GM19452 (cell line): ENCODE measurements around the gene NBEAL2.
"Not testable (repeated sequence)": the region's sequence is repeated elsewhere in the genome, so short reads cannot be mapped to it uniquely, and the experiment has no call there.

Experiments used
- ATAC-seq: cut with Tn5 transposase; IDR thresholded peaks from one replicate; pipeline ENCODE4 v1.9.1; 2021; ENCODE audit not compliant: unreplicated experiment

The NBEAL2 gene

DNA sequence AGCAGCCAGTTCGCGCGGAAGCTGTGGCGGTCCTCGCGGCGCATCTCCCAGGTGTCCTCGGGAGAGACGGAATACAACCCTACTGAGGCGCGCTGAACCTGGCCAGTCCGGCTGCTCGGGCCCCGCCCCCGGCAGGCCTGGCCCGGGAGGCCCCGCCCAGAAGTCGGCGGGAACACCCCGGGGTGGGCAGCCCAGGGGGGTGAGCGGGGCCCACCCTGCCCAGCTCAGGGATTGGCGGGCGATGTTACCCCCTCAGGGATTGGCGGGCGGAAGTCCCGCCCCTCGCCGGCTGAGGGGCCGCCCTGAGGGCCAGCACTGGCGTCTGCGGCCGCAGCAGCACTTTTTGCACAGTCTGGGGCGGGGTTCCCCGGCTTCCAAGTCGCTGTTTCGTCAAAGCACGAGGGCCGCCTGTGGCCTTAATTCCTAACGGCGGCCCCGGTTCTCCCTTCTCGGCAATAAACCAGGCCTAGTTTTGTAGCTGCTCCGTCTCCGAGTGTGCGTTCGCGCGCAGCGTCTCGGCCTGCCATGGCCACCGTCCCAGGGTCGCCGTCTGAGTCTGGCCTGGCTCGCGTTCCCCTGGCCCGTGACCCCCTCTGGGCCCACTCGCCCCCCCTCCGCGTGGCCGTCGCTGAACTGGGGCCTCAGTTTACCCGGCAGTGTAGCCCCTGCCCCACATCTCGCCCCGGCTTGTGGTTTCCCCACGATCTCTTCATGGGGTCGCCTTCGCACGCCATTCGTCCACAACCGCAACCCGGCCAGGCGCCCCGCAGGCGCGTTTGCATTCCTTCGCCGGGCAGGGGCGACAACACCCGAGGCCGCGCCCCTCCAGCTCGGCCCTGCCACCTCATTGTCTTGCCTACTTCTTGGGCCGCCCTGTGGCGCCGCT is 30.0 kb downstream of the NBEAL2 start:
- peak; percentile 78 for ATAC-seq

DNA sequence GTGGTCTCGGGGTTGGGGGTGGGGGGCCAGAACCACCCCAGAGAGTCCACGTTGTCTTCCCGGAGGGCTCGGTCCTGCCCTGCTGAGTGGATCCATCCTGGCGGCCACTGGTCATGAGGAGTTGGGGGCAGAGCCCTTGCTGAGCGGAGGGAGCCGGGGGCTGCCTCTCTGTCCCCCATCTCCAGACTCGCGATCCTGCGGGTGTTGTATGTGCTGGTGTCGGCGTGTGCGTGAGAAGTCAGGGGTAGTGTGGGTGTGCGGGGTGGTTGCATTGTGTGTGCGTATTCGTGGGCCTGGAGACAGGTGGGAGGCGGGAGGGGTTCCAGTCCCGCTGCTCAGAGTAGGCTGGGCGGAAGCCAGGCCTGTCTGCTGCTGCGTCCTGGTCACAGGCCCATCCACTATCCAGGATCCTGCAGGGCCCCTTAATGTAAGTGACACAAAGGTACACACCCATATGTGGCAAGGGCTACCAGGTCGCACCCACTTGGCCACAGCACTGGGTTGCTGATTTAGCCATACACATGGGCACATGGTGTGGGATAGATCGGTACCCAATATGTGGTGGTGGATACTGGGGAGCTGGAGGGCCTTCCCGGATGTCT is 30.7 kb downstream of the NBEAL2 start:
- no peak for ATAC-seq

DNA sequence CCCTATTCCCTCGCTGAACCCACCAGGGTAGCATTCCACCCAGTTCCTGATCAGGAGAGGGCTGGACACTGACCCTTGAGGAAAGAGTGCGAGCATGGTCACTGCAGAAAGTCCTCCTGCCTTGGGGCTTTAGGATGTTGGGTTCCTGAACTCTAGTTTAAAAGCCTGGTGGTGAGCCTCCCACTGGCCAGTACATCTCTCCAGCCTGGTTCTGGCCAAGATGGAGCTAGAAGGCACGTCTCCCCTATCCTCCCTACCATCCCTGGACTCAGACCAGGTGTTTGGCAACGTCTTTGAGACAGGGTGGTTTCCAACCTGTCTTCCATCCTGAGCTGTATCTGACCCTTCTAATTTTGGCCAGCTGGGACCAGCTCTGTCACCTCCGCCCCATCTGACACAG is 31.4 kb downstream of the NBEAL2 start:
- ATAC-seq = no peak

DNA sequence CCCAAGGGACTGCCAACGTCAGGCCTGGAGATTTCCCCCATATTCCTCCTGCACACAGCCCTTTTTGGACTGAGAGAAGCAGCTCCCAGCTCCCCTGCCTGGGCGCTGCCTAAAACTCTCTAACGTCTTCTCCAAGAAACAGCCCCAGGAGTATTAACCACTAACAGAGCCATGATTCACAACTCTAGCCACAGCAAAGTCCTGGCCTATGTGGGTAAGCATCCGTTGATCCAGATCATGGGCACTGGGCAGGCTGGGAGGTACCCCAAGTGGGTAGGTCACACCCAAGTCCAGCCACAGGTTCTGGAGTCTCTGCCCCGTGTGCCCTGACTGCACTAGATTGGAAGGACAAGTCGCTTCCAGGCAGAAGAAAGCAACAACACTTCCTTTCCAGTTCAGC is 31.9 kb downstream of the NBEAL2 start:
- ATAC-seq = no peak

GRCh38 chr3:47012342-47013230 is 33.1 kb downstream of the NBEAL2 start:
- ATAC-seq = no peak

DNA sequence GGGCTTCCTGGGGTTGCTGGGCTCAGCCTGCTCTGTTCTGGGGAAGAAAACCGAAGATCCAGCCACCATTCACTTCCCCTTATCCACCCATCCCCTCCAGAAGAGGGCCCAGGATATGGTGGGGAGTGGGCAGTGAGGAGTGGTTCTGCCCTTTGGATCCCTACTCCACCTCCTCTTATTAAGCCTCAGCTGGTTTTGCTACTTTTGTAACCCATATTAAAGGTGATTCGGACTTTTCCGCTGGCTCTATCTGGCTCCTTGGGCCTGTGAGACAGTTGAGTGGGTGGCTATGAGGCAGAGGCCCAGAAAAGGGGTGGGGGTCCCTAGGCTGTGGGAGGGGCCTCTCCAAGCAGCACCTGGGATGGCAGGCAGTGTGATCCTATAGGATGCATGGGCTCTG is 33.8 kb downstream of the NBEAL2 start:
- no peak for ATAC-seq

DNA sequence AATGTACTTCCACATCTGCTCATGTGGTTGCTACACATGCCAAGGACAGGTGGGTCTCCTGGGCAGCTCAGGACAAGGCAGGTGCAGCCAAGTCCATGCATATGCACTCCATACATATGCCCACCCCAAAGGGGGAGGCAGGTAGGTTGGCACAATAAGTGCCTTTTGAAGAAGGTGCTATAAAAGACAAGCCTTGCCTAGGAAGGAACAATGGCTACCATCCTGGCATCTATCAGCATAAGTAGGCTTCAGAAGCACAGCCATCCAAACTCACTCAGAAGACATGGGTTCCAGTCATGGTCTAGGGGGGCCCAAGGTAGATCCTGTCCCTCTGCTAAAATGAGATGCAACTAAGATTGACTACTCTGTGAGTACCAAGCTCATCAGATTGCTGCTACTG is 34.6 kb downstream of the NBEAL2 start:
- ATAC-seq = no peak

DNA sequence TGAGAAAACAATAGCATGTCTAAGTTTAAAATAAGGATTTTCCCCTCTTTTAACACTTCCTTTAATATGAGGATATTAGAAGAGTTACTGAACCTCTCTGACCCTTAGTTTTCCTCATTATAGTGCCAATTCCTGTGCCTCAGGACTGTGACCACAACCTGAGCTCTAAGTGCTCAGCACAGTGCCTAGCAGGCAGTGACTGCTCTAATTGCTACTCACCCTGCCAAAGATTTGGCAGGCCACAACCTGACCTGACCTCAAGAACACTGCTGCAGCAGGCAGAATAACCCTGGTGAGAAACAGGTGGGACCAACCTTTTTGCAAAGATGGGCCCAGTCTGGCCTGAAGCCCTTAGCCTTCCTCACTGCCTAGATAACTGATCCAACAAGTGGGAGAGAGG is 35.7 kb downstream of the NBEAL2 start:
- ATAC-seq = no peak

- no peak for ATAC-seq
Observed at GRCh38 chr3:47016086-47016933, 36.8 kb downstream of the NBEAL2 start.

GRCh38 chr3:47016934-47017435 is 37.5 kb downstream of the NBEAL2 start:
- ATAC-seq = peak; percentile 49

- no peak for ATAC-seq
Observed at GRCh38 chr3:47017504-47018268, 38.2 kb downstream of the NBEAL2 start.

DNA sequence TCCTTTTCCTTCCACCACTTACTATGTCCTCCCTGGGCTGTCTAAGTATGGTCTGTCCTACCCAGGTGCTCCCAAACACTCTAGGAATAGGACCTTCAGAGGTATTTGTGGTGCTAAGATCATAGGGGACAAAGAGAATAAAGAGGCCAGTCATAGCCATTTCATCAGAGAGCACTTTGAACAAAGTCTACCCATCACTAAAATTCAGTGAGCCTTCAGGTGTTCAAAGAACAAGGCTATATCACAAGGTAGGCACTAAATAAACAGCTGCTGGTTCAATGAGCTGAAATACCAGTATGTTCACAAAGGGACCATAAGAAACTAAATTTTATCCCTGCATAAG is 38.8 kb downstream of the NBEAL2 start:
- ATAC-seq = no peak

- no peak for ATAC-seq
Observed at GRCh38 chr3:47019201-47019600, 39.7 kb downstream of the NBEAL2 start.

- no peak for ATAC-seq
Observed at GRCh38 chr3:47020311-47020710, 40.8 kb downstream of the NBEAL2 start.

GRCh38 chr3:47022641-47023071 is 43.2 kb downstream of the NBEAL2 start:
- no peak for ATAC-seq

- ATAC-seq = no peak
Observed at GRCh38 chr3:47024932-47025331, 45.5 kb downstream of the NBEAL2 start.

GRCh38 chr3:47026432-47026831 is 47.0 kb downstream of the NBEAL2 start:
- not testable (repeated sequence) for ATAC-seq

GRCh38 chr3:47028146-47028545 is 48.7 kb downstream of the NBEAL2 start:
- no peak for ATAC-seq

- ATAC-seq = no peak
Observed at GRCh38 chr3:47028667-47029066, 49.2 kb downstream of the NBEAL2 start.

DNA sequence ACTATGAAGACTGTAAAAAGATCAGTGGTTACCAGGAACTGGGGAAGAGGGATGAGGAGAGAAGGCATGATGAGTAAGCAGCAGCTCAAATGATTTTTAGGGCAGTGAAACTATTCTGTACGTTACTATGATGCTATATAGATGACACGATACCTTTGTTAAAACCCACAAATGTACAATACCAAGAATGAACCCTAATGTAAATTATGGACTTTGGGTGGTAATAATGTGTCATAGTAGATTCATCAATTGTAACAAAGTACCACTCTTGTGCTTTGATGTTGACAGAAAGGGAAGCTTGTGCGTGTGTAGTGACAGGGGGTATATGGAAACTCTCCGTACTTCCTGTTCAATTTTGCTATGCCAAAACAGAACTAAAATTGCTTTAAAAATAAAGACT is 51.6 kb downstream of the NBEAL2 start:
- ATAC-seq = not testable (repeated sequence)
